Gastroesophageal sphincter (tissue), 4 donors: ENCODE measurements around the gene KLHL6. TPM values are rescaled to one million over a fixed set of nuclear protein-coding genes. Genes with fewer than 3 reads are reported as not detected.

Experiments used
- ATAC-seq: fragments of 150-250 bp; one replicate; pipeline ENCODE4 v1.9.1; 2016; ENCODE audit warnings: mild to moderate bottlenecking, moderate library complexity
- H3K27ac ChIP-seq, 4 donors: fragments of 200-600 bp; sonication (generic) in 3 of 4; 1 replicate in 3 of 4; 2 replicates in 1 of 4; pipeline ENCODE4 v1.5.1; 2016 to 2019
- H3K27me3 ChIP-seq: fragments of 200-600 bp; sonication (generic); one replicate; pipeline ENCODE4 v1.5.1; 2019
- H3K36me3 ChIP-seq, 2 donors: fragments of 200-600 bp; sonication (generic); one replicate each; pipeline ENCODE4 v1.5.1; 2019; ENCODE audit warnings: control low read depth in 1 of 2
- H3K4me1 ChIP-seq, 3 donors: fragments of 200-600 bp; sonication (generic); 1 replicate in 2 of 3; 2 replicates in 1 of 3; pipeline ENCODE4 v1.5.1; 2016 to 2019; ENCODE audit warnings: control low read depth in 2 of 3
- H3K4me3 ChIP-seq, 2 donors: fragments of 200-600 bp; sonication (generic); one replicate each; pipeline ENCODE4 v1.5.1; 2019; ENCODE audit warnings: mild to moderate bottlenecking in 1 of 2, moderate library complexity in 1 of 2
- H3K9me3 ChIP-seq, 3 donors: fragments of 200-600 bp; sonication (generic); one replicate each; pipeline ENCODE4 v1.5.1; 2017 to 2019; ENCODE audit warnings: control low read depth in 2 of 3
- CTCF ChIP-seq, 4 experiments: fragments of 200-600 bp in 2 of 4; fragments of 450-650 bp in 2 of 4; sonication (generic) in 1 of 4; IDR thresholded peaks; one replicate each; pipeline ENCODE4 v1.5.1; 2017 to 2019; ENCODE audit warnings: antibody characterized with exemption in 4 of 4, mild to moderate bottlenecking in 2 of 4, moderate library complexity in 2 of 4
- EP300 ChIP-seq: sonication (generic); formaldehyde crosslinking; IDR thresholded peaks from one replicate; pipeline ENCODE4 v1.6.1; 2017; ENCODE audit warnings: antibody characterized with exemption, mild to moderate bottlenecking
- POLR2A ChIP-seq, 2 donors: fragments of 450-650 bp; IDR thresholded peaks; one replicate each; pipeline ENCODE4 v1.6.1; 2017; ENCODE audit warnings: antibody characterized with exemption in 2 of 2, mild to moderate bottlenecking in 2 of 2, moderate library complexity in 1 of 2
- POLR2AphosphoS5 ChIP-seq: sonication (generic); formaldehyde crosslinking; IDR thresholded peaks from one replicate; pipeline ENCODE4 v1.6.1; 2017; ENCODE audit warnings: antibody characterized with exemption
- WGBS, 2 donors: methylation state at CpG; one replicate each; pipeline ENCODE4 v1.1.5; 2018; ENCODE audit warnings: low coverage in 1 of 2; 5-methylcytosine and 5-hydroxymethylcytosine counted together
- total RNA-seq, 4 donors: library from RNA; depleted of rRNA; stranded (reverse); fragments of >200 nt; gene quantifications; one replicate each; pipeline ENCODE4 v1.1.0, GENCODE V29; 2016

KLHL6 gene
- total RNA-seq, 4 donors from 2014 or later: 0.62 to 1.9 (median 1.0) TPM

- Histone ChIP-seq H3K4me1 (peaks cover 0 to 5% (median 0%) of the 10 kb centered on the region in 3 donors), H3K36me3 (no peaks in the 10 kb centered on the region), H3K9me3 (no peaks in the 10 kb centered on the region), H3K4me3 (no peak overlapping the region), H3K27ac (no peak overlapping the region), H3K27me3 (no peaks in the 10 kb centered on the region)
- TF ChIP-seq POLR2AphosphoS5 (no peak), POLR2A (IDR thresholded peaks at IDR 0.05) (no peak), EP300 (no peak), CTCF (IDR thresholded peaks at IDR 0.05) (no peak)
- 43% methylated on average over 2 of the region's 2 CpGs; no CpG with 5 or more reads in 1 of the 2 donors for WGBS, 2 donors
- ATAC-seq: no peak
These were observed 91.0 kb downstream of the KLHL6 start for GRCh38 chr3:183464480-183464879.

DNA sequence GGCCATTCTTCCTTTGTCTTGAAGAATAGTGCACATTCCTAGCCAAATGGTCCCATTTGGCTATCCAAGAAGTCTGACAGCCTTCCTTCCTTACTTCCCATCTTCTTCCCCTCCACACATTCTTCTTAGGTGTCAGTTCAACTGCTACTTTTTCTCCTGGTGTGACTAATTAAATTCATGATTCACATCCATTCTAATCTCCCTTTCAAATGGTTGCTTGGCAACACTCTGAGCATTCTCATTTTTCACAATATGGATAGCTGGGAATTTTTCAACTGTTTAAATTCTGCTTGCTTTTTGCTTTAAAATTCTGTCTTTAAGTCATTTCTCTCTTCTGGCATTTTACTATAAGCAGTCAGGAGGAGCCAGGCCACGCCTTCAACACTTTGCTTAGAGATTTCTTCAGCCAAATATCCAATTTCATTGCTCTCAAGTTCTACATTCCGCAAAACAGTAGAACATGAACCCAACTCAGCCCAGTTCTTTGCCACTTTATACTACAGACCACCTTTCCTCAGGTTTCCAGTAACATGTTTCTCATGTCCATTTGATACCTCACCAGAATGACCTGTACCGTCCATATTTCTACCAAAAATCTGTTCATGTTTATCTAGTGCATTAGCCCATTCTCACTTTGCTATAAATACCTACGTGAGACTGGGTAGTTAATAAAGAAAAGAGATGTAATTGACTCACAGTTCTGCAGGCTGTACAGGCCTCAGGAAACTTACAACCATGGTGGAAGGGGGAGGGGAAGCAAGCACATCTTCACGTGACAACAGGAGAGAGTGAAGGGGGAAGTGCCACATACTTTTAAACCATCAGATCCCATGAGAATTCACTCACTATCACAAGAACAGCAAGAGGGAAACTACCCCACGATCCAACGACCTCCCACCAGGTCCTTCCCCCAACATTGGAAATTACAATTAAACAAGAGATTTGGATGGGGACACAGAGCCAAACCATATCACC is 95.1 kb downstream of the KLHL6 start:
- Histone ChIP-seq H3K4me3 (no peak overlapping the region), H3K4me1 (no peaks in the 10 kb centered on the region), H3K27me3 (no peaks in the 10 kb centered on the region), H3K27ac (no peak overlapping the region), H3K36me3 (peaks cover 0 to 11% of the 10 kb centered on the region in 2 donors), H3K9me3 (no peaks in the 10 kb centered on the region)
- TF ChIP-seq POLR2A (IDR thresholded peaks at IDR 0.05) (no peak), EP300 (no peak), CTCF (IDR thresholded peaks at IDR 0.05) (no peak), POLR2AphosphoS5 (no peak)
- WGBS, 2 donors: 85 to 94% methylated on average over 5 to 6 of the region's 7 CpGs
- no peak for ATAC-seq

DNA sequence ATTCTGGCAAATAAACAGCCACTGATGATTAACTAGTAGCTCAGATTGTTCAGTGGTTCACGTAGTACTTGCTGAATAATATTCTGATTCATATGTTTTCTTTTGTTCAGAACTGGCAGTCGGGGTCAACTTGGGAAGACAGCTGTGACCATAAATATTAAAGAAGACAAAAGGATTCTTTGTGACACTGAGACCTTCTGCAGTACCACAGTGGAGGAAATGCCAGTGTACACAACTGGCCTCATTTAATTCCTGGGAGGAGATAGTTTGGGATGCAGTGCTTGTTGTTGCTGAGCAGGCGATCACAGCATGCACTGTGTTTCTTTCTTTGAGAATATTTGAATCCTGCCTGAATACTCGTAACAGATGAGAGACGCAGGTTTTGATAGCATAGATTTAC is 100.4 kb downstream of the KLHL6 start:
- 85 to 93% methylated on average over 4 to 5 of the region's 5 CpGs for WGBS, 2 donors
- Histone ChIP-seq H3K4me1 (peaks cover 0 to 1% (median 0%) of the 10 kb centered on the region in 3 donors), H3K9me3 (no peaks in the 10 kb centered on the region), H3K27me3 (no peaks in the 10 kb centered on the region), H3K36me3 (peaks cover 0 to 45% of the 10 kb centered on the region in 2 donors), H3K27ac (no peak overlapping the region), H3K4me3 (no peak overlapping the region)
- ATAC-seq: no peak
- TF ChIP-seq POLR2AphosphoS5 (no peak), POLR2A (IDR thresholded peaks at IDR 0.05) (no peak), CTCF (IDR thresholded peaks at IDR 0.05) (no peak), EP300 (no peak)

DNA sequence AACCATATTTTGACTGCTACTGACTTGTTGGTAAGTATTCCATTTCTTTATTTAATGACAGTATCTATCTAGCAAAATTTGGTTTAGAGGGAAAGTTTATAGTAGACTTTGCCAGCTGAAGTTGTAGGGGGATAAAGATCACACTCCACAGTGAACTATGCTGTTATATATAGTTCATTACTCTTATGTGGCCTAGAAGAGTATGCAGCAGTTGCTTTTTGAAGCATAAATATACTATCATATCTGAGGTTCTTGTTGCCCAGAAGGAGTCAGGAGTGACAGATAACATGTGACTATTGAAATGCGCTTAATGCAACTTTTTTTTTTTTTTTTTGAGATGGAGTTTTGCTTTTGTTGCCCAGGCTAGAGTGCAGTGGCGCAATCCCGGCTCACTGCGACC is 101.4 kb downstream of the KLHL6 start:
- Histone ChIP-seq H3K36me3 (peaks cover 0 to 45% of the 10 kb centered on the region in 2 donors), H3K4me1 (peaks cover 0 to 11% (median 2%) of the 10 kb centered on the region in 3 donors), H3K27ac (no peak overlapping the region), H3K27me3 (no peaks in the 10 kb centered on the region), H3K9me3 (no peaks in the 10 kb centered on the region), H3K4me3 (no peak overlapping the region)
- TF ChIP-seq CTCF (IDR thresholded peaks at IDR 0.05) (no peak), EP300 (no peak), POLR2A (IDR thresholded peaks at IDR 0.05) (no peak), POLR2AphosphoS5 (no peak)
- 86 to 100% methylated on average over 1 to 4 of the region's 4 CpGs for WGBS, 2 donors
- ATAC-seq: no peak
